Measurements from ENCODE around the gene WBP2. TPM values are rescaled to one million over a fixed set of nuclear protein-coding genes. Genes with fewer than 3 reads are reported as not detected.

The WBP2 gene
- polyA plus RNA-seq, 1 donor (not counting 4 experiments of a cell fraction or from before 2014, with no cell fraction given), result 23.3 TPM

DNA sequence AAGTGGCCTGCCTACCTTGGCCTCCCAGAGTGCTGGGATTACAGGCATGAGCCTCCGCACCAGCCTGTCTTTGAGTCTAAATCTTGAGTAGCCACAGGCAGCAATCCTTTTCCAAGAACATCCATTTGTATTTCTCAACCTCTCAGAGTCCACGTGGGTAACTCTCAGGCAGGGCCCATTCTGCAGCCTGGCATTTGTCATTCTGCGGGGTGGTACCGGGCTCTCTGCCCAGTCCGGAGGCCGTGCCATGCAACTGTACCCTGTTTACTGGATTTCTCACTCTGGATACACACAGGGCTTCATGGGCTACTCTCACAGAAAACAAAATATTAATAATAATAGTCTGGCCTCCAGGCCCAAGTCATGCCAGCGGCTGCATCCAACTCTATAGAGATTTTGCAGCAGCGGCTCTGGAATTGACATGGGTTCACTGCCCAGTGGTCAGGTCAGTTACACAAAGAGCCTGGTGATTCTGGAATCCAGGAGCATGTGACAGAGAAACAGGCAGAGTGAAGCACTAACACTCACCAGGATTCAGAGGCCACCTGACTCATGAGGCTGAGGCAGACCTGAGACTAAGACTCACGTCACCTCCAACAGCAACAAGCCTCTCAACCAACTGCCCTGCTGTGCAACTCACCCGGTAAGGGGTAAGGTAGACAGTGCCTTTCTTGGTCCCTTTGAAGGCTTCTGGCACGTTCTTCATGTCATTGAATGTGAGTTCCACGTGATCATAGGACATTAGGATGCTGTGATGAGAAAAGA lies 4.0 kb downstream of the WBP2 start:
- H3K27ac ChIP-seq (ENCODE audit: control insufficient read depth, insufficient read depth, low read length), result no peak overlapping the region
- no peak overlapping the region for H3K9ac ChIP-seq (ENCODE audit: control insufficient read depth, extremely low read depth, insufficient read depth, low read length)
- TF ChIP-seq, protein P1, sequence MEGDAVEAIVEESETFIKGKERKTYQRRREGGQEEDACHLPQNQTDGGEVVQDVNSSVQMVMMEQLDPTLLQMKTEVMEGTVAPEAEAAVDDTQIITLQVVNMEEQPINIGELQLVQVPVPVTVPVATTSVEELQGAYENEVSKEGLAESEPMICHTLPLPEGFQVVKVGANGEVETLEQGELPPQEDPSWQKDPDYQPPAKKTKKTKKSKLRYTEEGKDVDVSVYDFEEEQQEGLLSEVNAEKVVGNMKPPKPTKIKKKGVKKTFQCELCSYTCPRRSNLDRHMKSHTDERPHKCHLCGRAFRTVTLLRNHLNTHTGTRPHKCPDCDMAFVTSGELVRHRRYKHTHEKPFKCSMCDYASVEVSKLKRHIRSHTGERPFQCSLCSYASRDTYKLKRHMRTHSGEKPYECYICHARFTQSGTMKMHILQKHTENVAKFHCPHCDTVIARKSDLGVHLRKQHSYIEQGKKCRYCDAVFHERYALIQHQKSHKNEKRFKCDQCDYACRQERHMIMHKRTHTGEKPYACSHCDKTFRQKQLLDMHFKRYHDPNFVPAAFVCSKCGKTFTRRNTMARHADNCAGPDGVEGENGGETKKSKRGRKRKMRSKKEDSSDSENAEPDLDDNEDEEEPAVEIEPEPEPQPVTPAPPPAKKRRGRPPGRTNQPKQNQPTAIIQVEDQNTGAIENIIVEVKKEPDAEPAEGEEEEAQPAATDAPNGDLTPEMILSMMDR (optimal IDR thresholded peaks at IDR 0.05 in 1 of 3, IDR thresholded peaks at IDR 0.05 in 1 of 3, conservative IDR thresholded peaks at IDR 0.05 in 1 of 3; ENCODE audit: extremely low read depth in 1 of 3, insufficient read depth in 2 of 3, low read length in 3 of 3), result no peak
- no peak for TF ChIP-seq EZH2 (IDR thresholded peaks at IDR 0.05; ENCODE audit: low read length)
- H3K27me3 ChIP-seq (ENCODE audit: control insufficient read depth, extremely low read depth, insufficient read depth, low read length), result no peaks in the 10 kb centered on the region
- DNase-seq (ENCODE audit: low read depth, low spot score) (no peak), FAIRE-seq (no peak)
- H3K79me2 ChIP-seq (ENCODE audit: control insufficient read depth, insufficient read depth, low read length), result peaks cover 15% of the 10 kb centered on the region
- no peaks in the 10 kb centered on the region for H3K9me3 ChIP-seq (ENCODE audit: control insufficient read depth, low read depth, low read length)
- H2AFZ ChIP-seq (ENCODE audit: control insufficient read depth, low read length), result no peak overlapping the region
- H3K4me2 ChIP-seq (ENCODE audit: control insufficient read depth, extremely low read depth, insufficient read depth, low read depth, low read length), result no peak overlapping the region
- H3K9me1 ChIP-seq (ENCODE audit: control insufficient read depth, extremely low read depth, insufficient read depth, low read length), result no peaks in the 10 kb centered on the region
- peaks cover 24 to 37% of the 10 kb centered on the region in 2 experiments for H3K36me3 ChIP-seq (ENCODE audit: control insufficient read depth in 2 of 2, extremely low read depth in 1 of 2, insufficient read depth in 2 of 2, low read length in 2 of 2)
- H3K4me3 ChIP-seq (ENCODE audit: control insufficient read depth in 2 of 3, extremely low read depth in 1 of 3, insufficient read depth in 2 of 3, low read depth in 1 of 3, low read length in 3 of 3), result no peak overlapping the region
- H4K20me1 ChIP-seq (ENCODE audit: control insufficient read depth, extremely low read depth, insufficient read depth, low read length), result no peaks in the 10 kb centered on the region
- dilution Hi-C loops (cut with MboI; ENCODE audit: extremely low pct_ligation_motif_present, low sequenced_read_pairs), result no loop called here
- peaks cover 16% of the 10 kb centered on the region for H3K4me1 ChIP-seq (ENCODE audit: control insufficient read depth, extremely low read depth, insufficient read depth, low read length)

DNA sequence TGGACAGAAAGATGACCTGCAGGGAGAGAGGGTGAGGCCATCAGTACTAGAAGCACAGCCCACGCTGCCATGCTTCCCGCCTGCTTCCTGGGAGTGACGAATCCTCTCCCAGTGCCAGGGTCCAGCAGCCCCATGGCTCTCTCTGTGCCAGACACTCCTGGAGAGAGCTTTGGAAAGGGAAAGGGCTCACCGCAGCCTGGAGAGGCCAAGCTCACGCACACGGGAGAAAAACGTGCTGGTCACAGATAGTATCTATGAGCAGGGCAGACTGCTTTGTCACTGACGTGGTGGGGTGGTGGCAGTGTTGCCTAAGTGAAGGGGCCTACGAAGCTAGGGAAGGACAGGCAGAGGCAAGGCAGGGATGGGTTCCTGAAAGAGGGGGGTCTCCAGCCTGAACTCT lies 5.4 kb downstream of the WBP2 start:
- no peak overlapping the region for H3K4me2 ChIP-seq (ENCODE audit: control insufficient read depth, extremely low read depth, insufficient read depth, low read depth, low read length)
- H3K79me2 ChIP-seq (ENCODE audit: control insufficient read depth, insufficient read depth, low read length), result peaks cover 14% of the 10 kb centered on the region
- H2AFZ ChIP-seq (ENCODE audit: control insufficient read depth, low read length), result no peak overlapping the region
- H3K27ac ChIP-seq (ENCODE audit: control insufficient read depth, insufficient read depth, low read length), result no peak overlapping the region
- peaks cover 28% of the 10 kb centered on the region for H3K4me1 ChIP-seq (ENCODE audit: control insufficient read depth, extremely low read depth, insufficient read depth, low read length)
- H3K9me1 ChIP-seq (ENCODE audit: control insufficient read depth, extremely low read depth, insufficient read depth, low read length), result no peaks in the 10 kb centered on the region
- DNase-seq (ENCODE audit: low read depth, low spot score) (no peak), FAIRE-seq (no peak)
- no peak overlapping the region for H3K9ac ChIP-seq (ENCODE audit: control insufficient read depth, extremely low read depth, insufficient read depth, low read length)
- TF ChIP-seq EZH2 (IDR thresholded peaks at IDR 0.05; ENCODE audit: low read length), result no peak
- dilution Hi-C loops (cut with MboI; ENCODE audit: extremely low pct_ligation_motif_present, low sequenced_read_pairs), result no loop called here
- H3K36me3 ChIP-seq (ENCODE audit: control insufficient read depth in 2 of 2, extremely low read depth in 1 of 2, insufficient read depth in 2 of 2, low read length in 2 of 2), result peaks cover 24 to 37% of the 10 kb centered on the region in 2 experiments
- no peak overlapping the region for H3K4me3 ChIP-seq (ENCODE audit: control insufficient read depth in 2 of 3, extremely low read depth in 1 of 3, insufficient read depth in 2 of 3, low read depth in 1 of 3, low read length in 3 of 3)
- no peaks in the 10 kb centered on the region for H4K20me1 ChIP-seq (ENCODE audit: control insufficient read depth, extremely low read depth, insufficient read depth, low read length)
- no peaks in the 10 kb centered on the region for H3K9me3 ChIP-seq (ENCODE audit: control insufficient read depth, low read depth, low read length)
- H3K27me3 ChIP-seq (ENCODE audit: control insufficient read depth, extremely low read depth, insufficient read depth, low read length), result no peaks in the 10 kb centered on the region

Measured in keratinocyte (primary cell).